Nephron (organoid): ENCODE measurements around the gene OR1F1.
A peak's percentile ranks its signal among the peaks of the same experiment; 100 is the strongest.

Experiments
- H3K27ac Mint-ChIP-seq, 3 experiments: 2 replicates each; pipeline ENCODE4 v1.8.0; 2020; ENCODE audit warnings: mixed read lengths in 3 of 3, mild to moderate bottlenecking in 2 of 3, moderate library complexity in 1 of 3
- H3K27me3 Mint-ChIP-seq: 2 replicates; pipeline ENCODE4 v1.8.0; 2021; ENCODE audit warnings: low read depth, mild to moderate bottlenecking, moderate library complexity, mixed read lengths
- H3K36me3 Mint-ChIP-seq: 2 replicates; pipeline ENCODE4 v1.8.0; 2020; ENCODE audit warnings: low read depth, mixed read lengths
- H3K4me1 Mint-ChIP-seq: 2 replicates; pipeline ENCODE4 v1.8.0; 2020; ENCODE audit warnings: mixed read lengths
- H3K4me3 Mint-ChIP-seq, 3 experiments: 2 replicates each; pipeline ENCODE4 v1.8.0; 2020; ENCODE audit warnings: mild to moderate bottlenecking in 3 of 3, mixed read lengths in 3 of 3, moderate library complexity in 2 of 3
- H3K9me3 Mint-ChIP-seq: 2 replicates; pipeline ENCODE4 v1.8.0; 2020; ENCODE audit warnings: mixed read lengths
- TF ChIP-seq, protein P1 (sequence below), 3 experiments: fragments of 200-600 bp; sonication (generic); IDR thresholded peaks; one replicate each; pipeline ENCODE4 v1.5.0; 2021; ENCODE audit warnings: antibody characterized with exemption in 3 of 3; ENCODE audit not compliant: unreplicated experiment in 3 of 3

The OR1F1 gene

DNA sequence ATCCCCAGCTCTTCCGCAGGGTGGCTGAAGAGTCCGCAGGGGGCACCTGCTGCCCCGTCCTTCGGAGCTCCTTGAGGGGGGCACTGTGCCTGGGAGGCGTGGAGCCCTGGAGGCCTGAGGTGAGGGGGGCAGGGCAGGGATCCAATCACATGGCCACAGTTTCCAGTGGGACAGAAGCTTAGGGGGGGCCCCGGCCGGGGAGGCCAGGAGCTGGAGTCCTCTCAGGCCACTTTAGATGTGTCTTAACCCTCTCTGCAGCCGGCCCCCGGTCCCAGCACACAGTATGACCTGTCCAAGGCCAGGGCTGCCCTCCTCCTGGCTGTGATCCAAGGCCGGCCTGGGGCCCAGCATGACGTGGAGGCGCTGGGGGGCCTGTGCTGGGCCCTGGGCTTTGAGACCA lies 42.3 kb upstream of the OR1F1 start:
- Mint-ChIP-seq H3K4me3 (no peak overlapping the region), H3K36me3 (peaks cover 7% of the 10 kb centered on the region), H3K27me3 (peaks cover 20% of the 10 kb centered on the region), H3K27ac (no peak overlapping the region), H3K9me3 (no peaks in the 10 kb centered on the region), H3K4me1 (peaks cover 3% of the 10 kb centered on the region)
- TF ChIP-seq, protein P1, sequence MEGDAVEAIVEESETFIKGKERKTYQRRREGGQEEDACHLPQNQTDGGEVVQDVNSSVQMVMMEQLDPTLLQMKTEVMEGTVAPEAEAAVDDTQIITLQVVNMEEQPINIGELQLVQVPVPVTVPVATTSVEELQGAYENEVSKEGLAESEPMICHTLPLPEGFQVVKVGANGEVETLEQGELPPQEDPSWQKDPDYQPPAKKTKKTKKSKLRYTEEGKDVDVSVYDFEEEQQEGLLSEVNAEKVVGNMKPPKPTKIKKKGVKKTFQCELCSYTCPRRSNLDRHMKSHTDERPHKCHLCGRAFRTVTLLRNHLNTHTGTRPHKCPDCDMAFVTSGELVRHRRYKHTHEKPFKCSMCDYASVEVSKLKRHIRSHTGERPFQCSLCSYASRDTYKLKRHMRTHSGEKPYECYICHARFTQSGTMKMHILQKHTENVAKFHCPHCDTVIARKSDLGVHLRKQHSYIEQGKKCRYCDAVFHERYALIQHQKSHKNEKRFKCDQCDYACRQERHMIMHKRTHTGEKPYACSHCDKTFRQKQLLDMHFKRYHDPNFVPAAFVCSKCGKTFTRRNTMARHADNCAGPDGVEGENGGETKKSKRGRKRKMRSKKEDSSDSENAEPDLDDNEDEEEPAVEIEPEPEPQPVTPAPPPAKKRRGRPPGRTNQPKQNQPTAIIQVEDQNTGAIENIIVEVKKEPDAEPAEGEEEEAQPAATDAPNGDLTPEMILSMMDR (IDR thresholded peaks at IDR 0.05; ENCODE audit: unreplicated experiment in 3 of 3) = no peak

DNA sequence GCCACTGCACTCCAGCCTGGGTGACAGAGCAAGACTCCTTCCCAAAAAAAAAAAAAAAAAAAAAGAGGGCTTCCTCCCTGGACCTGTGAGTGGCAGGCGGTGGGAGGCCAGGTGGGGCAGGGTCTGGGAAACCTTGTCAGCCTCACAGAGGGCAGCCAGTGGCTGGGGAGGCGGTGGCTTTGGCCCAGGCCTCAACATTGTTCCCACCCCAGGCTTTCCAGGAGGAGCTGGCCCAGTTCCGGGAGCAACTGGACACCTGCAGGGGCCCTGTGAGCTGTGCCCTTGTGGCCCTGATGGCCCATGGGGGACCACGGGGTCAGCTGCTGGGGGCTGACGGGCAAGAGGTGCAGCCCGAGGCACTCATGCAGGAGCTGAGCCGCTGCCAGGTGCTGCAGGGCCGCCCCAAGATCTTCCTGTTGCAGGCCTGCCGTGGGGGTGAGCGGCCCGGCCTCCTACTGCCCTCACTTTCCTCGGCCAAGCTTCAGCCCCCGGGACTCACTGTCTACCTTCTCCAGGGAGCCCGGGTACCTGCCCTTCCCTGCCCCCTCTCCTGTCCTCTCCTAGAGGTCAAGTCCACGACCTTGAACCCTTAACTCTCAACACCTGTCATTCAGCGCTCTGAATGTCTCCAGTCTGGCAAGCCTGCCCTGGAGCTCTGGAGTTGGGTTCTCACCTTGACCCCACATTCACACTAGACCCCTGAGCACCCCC lies 40.8 kb upstream of the OR1F1 start:
- TF ChIP-seq, protein P1 (IDR thresholded peaks at IDR 0.05; ENCODE audit: unreplicated experiment in 3 of 3) = no peak
- peaks cover 28% of the 10 kb centered on the region for H3K27me3 Mint-ChIP-seq
- peaks cover 4% of the 10 kb centered on the region for H3K36me3 Mint-ChIP-seq
- no peak overlapping the region for H3K27ac Mint-ChIP-seq
- no peaks in the 10 kb centered on the region for H3K9me3 Mint-ChIP-seq
- no peak overlapping the region for H3K4me3 Mint-ChIP-seq
- H3K4me1 Mint-ChIP-seq = peaks cover 8% of the 10 kb centered on the region

DNA sequence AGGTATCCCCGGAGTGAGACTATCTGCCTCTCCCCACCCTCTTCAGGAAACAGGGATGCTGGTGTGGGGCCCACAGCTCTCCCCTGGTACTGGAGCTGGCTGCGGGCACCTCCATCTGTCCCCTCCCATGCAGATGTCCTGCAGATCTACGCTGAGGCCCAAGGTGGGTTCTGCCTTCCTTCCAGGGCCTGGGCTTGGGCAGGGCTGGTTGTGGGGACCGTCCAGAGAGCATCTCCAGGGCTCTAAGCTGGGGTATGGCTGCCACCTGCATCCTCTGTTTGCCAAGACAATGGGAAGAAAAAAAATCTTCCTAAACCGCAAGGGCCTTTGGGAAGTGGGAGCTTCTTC lies 40.3 kb upstream of the OR1F1 start:
- peaks cover 14% of the 10 kb centered on the region for H3K4me1 Mint-ChIP-seq
- H3K9me3 Mint-ChIP-seq = peaks cover 2% of the 10 kb centered on the region
- no peaks in the 10 kb centered on the region for H3K36me3 Mint-ChIP-seq
- H3K4me3 Mint-ChIP-seq = no peak overlapping the region
- H3K27me3 Mint-ChIP-seq = peaks cover 33% of the 10 kb centered on the region
- TF ChIP-seq, protein P1 (IDR thresholded peaks at IDR 0.05; ENCODE audit: unreplicated experiment in 3 of 3) = no peak
- no peak overlapping the region for H3K27ac Mint-ChIP-seq

DNA sequence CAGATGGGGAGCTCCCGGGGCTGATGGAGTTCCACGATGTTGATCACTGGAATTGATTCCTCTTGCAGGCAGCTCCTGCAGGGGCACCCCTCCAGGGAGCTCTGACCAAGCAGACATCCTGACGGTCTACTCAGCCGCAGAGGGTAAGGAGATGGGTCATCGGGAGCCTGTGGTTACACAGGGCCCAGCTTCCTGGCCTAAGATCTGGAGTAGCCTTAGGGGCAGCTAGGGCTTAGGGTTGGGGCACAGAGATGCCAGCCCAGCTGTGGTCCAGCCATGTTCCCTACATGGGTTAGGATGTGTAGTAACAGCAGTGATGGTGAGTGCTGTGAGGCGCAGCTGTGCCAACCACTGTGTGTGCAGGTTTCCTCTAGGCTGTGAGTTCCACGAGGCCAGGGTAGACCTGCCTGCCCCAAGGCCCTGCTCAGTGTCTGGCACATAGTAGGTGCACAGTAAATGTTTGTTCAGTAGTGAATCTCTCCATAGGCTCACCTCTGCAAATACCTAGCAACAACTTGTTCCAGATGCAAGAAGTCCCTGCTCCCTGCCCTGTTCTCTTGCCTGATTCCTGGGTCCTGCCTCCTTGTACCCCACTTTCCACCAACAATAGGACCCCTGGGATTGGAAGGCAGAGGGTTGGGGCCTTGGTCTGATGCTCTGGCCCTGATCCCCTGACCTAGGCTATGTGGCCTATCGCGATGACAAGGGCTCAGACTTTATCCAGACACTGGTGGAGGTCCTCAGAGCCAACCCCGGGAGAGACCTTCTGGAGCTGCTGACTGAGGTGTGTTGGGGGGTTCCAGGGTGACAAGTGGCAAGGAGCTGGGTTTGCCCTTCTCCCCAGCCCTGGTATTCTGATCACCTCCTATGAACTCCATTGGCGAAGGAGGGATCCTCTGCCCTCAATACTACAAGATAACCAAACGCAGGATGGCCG lies 39.5 kb upstream of the OR1F1 start:
- Mint-ChIP-seq H3K27ac (peak overlapping the region in 2 of 3 experiments; percentile 48 to 60), H3K4me1 (peaks cover 16% of the 10 kb centered on the region), H3K36me3 (no peaks in the 10 kb centered on the region), H3K27me3 (peaks cover 36% of the 10 kb centered on the region), H3K4me3 (peak overlapping the region; percentile 90 to 95 (median 92)), H3K9me3 (peaks cover 4% of the 10 kb centered on the region)
- TF ChIP-seq, protein P1 (IDR thresholded peaks at IDR 0.05; ENCODE audit: unreplicated experiment in 3 of 3) = no peak

DNA sequence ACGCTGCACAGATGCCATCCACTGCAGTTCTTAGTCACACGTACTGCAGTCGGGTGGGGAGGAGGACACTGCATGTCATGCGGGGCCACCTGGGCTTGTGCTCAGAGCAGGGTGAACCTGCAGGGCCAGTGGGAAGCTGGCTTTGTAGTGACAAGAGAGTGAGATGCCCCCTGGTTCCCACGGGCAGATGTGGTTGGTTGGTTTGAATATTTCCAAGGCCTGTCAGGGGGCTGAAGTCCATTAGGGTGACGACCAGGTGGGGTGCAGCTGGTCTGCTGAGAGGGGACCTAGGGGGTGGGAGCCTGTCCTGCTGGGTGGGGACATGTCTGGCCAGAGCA lies 38.8 kb upstream of the OR1F1 start:
- TF ChIP-seq, protein P1 (IDR thresholded peaks at IDR 0.05; ENCODE audit: unreplicated experiment in 3 of 3) = no peak
- Mint-ChIP-seq H3K27me3 (peaks cover 36% of the 10 kb centered on the region), H3K4me1 (peaks cover 16% of the 10 kb centered on the region), H3K4me3 (peak overlapping the region; percentile 90 to 95 (median 92)), H3K27ac (peak overlapping the region in 2 of 3 experiments; percentile 48 to 60), H3K9me3 (peaks cover 4% of the 10 kb centered on the region), H3K36me3 (no peaks in the 10 kb centered on the region)
